DND-41 (cell line): Measurements from ENCODE around the gene RAB33A.

Experiments
- CTCF ChIP-seq: IDR thresholded peaks from 2 replicates; pipeline ENCODE4 v1.5.1; 2012; ENCODE audit warnings: borderline replicate concordance, low read length, moderate library complexity, mild to moderate bottlenecking; ENCODE audit not compliant: poor library complexity, severe bottlenecking; ENCODE audit errors: extremely low read depth
- EZH2 ChIP-seq: IDR thresholded peaks from 3 replicates; pipeline ENCODE4 v1.6.1; 2012; ENCODE audit warnings: borderline replicate concordance, low read depth, mild to moderate bottlenecking, moderate library complexity, low read length, inconsistent platforms; ENCODE audit not compliant: severe bottlenecking

DNA sequence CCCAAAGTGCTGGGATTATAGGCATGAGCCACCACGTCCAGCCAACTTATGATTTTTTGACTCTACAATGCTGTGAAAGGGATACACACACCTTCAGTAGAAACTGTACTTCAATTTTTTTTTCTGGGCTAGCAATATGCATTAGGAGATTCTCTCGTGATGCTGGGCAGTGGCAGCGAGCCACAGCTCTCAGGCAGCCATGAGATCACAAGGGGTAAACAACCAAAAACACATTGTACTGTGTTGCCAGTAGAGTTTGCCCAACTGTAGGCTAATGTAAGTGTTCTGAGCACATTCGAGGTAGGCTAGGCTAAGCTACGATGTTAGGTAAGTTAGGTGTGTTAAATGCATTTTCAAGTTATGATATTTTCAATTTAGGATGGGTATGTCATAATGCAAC is 25.7 kb downstream of the RAB33A start:
- TF ChIP-seq EZH2 (no peak), CTCF (no peak)
